ENCODE data around the gene ZFAND3. TPM values are rescaled to one million over a fixed set of nuclear protein-coding genes. Genes with fewer than 3 reads are reported as not detected.

The ZFAND3 gene
- polyA plus RNA-seq, 1 donor from 2014 or later: 19.7 TPM

- no peaks in the 10 kb centered on the region for H3K27me3 ChIP-seq (ENCODE audit: insufficient read depth, low read depth, low read length)
- H3K9ac ChIP-seq (ENCODE audit: low read length): no peak overlapping the region
- TF ChIP-seq REST (IDR thresholded peaks at IDR 0.05; ENCODE audit: borderline replicate concordance): no peak
- H3K36me3 ChIP-seq (ENCODE audit: insufficient read depth, low read length): no peaks in the 10 kb centered on the region
- H4K20me1 ChIP-seq (ENCODE audit: insufficient read depth): no peaks in the 10 kb centered on the region
- H3K9me2 ChIP-seq (ENCODE audit: insufficient read depth, low read length): no peaks in the 10 kb centered on the region
- H3K4me3 ChIP-seq (ENCODE audit: low read length): no peak overlapping the region
- H3K9me3 ChIP-seq (ENCODE audit: low read length): no peaks in the 10 kb centered on the region
- no peaks in the 10 kb centered on the region for H3F3A ChIP-seq (ENCODE audit: insufficient read depth, low read length, poor library complexity, severe bottlenecking)
- no peak overlapping the region for H2AFZ ChIP-seq (ENCODE audit: low read depth, low read length)
- no peak overlapping the region for H3K27ac ChIP-seq (ENCODE audit: low read length)
- H3K79me2 ChIP-seq (replicated peaks; ENCODE audit: insufficient read depth, low read length): no peaks in the 10 kb centered on the region
- no peak overlapping the region for H3K4me2 ChIP-seq (ENCODE audit: low read length)
These were observed 356.3 kb downstream of the ZFAND3 start for GRCh38 chr6:38175786-38176185.

- TF ChIP-seq MXI1 (conservative IDR thresholded peaks at IDR 0.05; ENCODE audit: poor library complexity, severe bottlenecking): no peak
- TF ChIP-seq REST (IDR thresholded peaks at IDR 0.05; ENCODE audit: borderline replicate concordance): no peak
- TF ChIP-seq POLR2AphosphoS5 (IDR thresholded peaks at IDR 0.05): no peak
- no peak for TF ChIP-seq TAF1 (IDR thresholded peaks at IDR 0.05; ENCODE audit: low read depth)
- Histone ChIP-seq H3K9me2 (ENCODE audit: insufficient read depth, low read length) (no peaks in the 10 kb centered on the region), H3F3A (ENCODE audit: insufficient read depth, low read length, poor library complexity, severe bottlenecking) (peaks cover 3% of the 10 kb centered on the region), H2AFZ (ENCODE audit: low read depth, low read length) (no peak overlapping the region), H3K9me3 (ENCODE audit: low read length) (no peaks in the 10 kb centered on the region), H3K4me2 (ENCODE audit: low read length) (no peak overlapping the region), H3K9ac (ENCODE audit: low read length) (no peak overlapping the region), H3K36me3 (ENCODE audit: insufficient read depth, low read length) (no peaks in the 10 kb centered on the region), H3K27ac (ENCODE audit: low read length) (no peak overlapping the region), H3K79me2 (replicated peaks; ENCODE audit: insufficient read depth, low read length) (no peaks in the 10 kb centered on the region), H3K4me3 (ENCODE audit: low read length) (no peak overlapping the region), H3K27me3 (ENCODE audit: insufficient read depth, low read depth, low read length) (no peaks in the 10 kb centered on the region), H4K20me1 (ENCODE audit: insufficient read depth) (no peaks in the 10 kb centered on the region)
These were observed 357.5 kb downstream of the ZFAND3 start for GRCh38 chr6:38176797-38177751.

All from neural cell (in vitro differentiated cells).